HepG2 (cell line): Measurements from ENCODE around the gene CPEB2. TPM values are rescaled to one million over a fixed set of nuclear protein-coding genes. Genes with fewer than 3 reads are reported as not detected.

Experiments used
- ATAC-seq: fragments of 200-7000 bp; cut with Tn5 transposase; 3 replicates; pipeline ENCODE4 v1.9.1; 2020; ENCODE audit warnings: mild to moderate bottlenecking, moderate library complexity
- BruUV-seq: library from RNA; stranded (reverse); fragments of 400-500 nt; replicated peaks from 2 replicates; lab custom pipeline; 2021; lab: Mats Ljungman, UMichigan
- CTCF ChIA-PET: fragments of 300-600 bp; formaldehyde crosslinking; extraction: SDS; loops from one replicate; lab custom pipeline; 2021; ENCODE audit warnings: low total read pairs, inconsistent platforms, low intra/inter-chr PET ratio; lab: Yijun Ruan, JAX
- POLR2A ChIA-PET: fragments of 350-600 bp; sonication (Branson Sonifier 250); formaldehyde crosslinking; loops from one replicate; lab custom pipeline; 2020; ENCODE audit warnings: antibody characterized with exemption, inconsistent platforms; lab: Yijun Ruan, JAX
- DNase-seq: peaks from one replicate; pipeline ENCODE4 v3.0.0-alpha.2; 2015; ENCODE audit warnings: low spot score
- FAIRE-seq: peaks from 3 replicates; lab custom pipeline; 2011; peaks lifted over from hg19 to GRCh38; lab: Jason Lieb, UNC
- H2AFZ ChIP-seq: one replicate; pipeline ENCODE4 v1.6.1; 2011; ENCODE audit warnings: low read length, inconsistent platforms
- H3K27ac ChIP-seq: fragments of 300-600 bp; 3 replicates; pipeline ENCODE4 v1.8.0; 2011; ENCODE audit warnings: mixed run types, mild to moderate bottlenecking, mixed read lengths, low read length, inconsistent platforms; ENCODE audit not compliant: insufficient read depth; ENCODE audit errors: extremely low read length
- H3K27me3 ChIP-seq, 2 experiments: fragments of 200-600 bp in 1 of 2; 2 replicates in 1 of 2; 3 replicates in 1 of 2; pipeline versions ENCODE4 v1.6.0 to v1.8.0; 2011; ENCODE audit warnings: low read length in 2 of 2, mild to moderate bottlenecking in 2 of 2, moderate library complexity in 2 of 2, inconsistent platforms in 1 of 2; ENCODE audit not compliant: insufficient read depth in 2 of 2, control insufficient read depth in 1 of 2
- H3K36me3 ChIP-seq, 2 experiments: fragments of 200-600 bp in 1 of 2; replicated peaks in 1 of 2; 2 replicates in 1 of 2; 3 replicates in 1 of 2; pipeline versions ENCODE4 v1.5.1 to v1.8.0; 2011; ENCODE audit warnings: low read length in 2 of 2, inconsistent platforms in 1 of 2; ENCODE audit not compliant: insufficient read depth in 2 of 2, control insufficient read depth in 1 of 2
- H3K4me1 ChIP-seq: 2 replicates; pipeline ENCODE4 v1.5.1; 2012; ENCODE audit warnings: low read length, inconsistent platforms; ENCODE audit not compliant: insufficient read depth
- H3K4me2 ChIP-seq: 2 replicates; pipeline ENCODE4 v1.6.0; 2011; ENCODE audit warnings: low read depth, low read length, inconsistent platforms
- H3K4me3 ChIP-seq, 3 experiments: fragments of 200-600 bp in 1 of 3; sonication (generic), shearing (Covaris generic) in 1 of 3; replicated peaks in 1 of 3; 2 replicates each; pipeline ENCODE4 v1.5.1; 2011 to 2016; ENCODE audit warnings: low read length in 3 of 3, inconsistent platforms in 2 of 3, low read depth in 2 of 3, mild to moderate bottlenecking in 2 of 3, control low read depth in 1 of 3, mixed read lengths in 1 of 3; ENCODE audit not compliant: insufficient read depth in 1 of 3
- H3K79me2 ChIP-seq: one replicate; pipeline ENCODE4 v1.6.1; 2011; ENCODE audit warnings: low read length, inconsistent platforms; ENCODE audit not compliant: insufficient read depth
- H3K9ac ChIP-seq: 2 replicates; pipeline ENCODE4 v1.6.0; 2011; ENCODE audit warnings: mild to moderate bottlenecking, low read depth, low read length, inconsistent platforms; ENCODE audit not compliant: insufficient read depth
- H3K9me3 ChIP-seq: 2 replicates; pipeline ENCODE4 v1.5.1; 2012; ENCODE audit warnings: mild to moderate bottlenecking, low read length
- H4K20me1 ChIP-seq: 2 replicates; pipeline ENCODE4 v1.6.0; 2011; ENCODE audit warnings: inconsistent platforms, mild to moderate bottlenecking, low read length, moderate library complexity; ENCODE audit not compliant: insufficient read depth
- BCL6 ChIP-seq: IDR thresholded peaks from 2 replicates; pipeline ENCODE4 v1.6.1; 2016; ENCODE audit warnings: missing genetic modification reagents, missing compliant biosample characterization
- ETV5 ChIP-seq: IDR thresholded peaks from 2 replicates; pipeline ENCODE4 v1.6.1; 2018; ENCODE audit warnings: missing biosample characterization, missing genetic modification reagents, inconsistent platforms, borderline replicate concordance
- FOXA3 ChIP-seq: IDR thresholded peaks from 2 replicates; pipeline ENCODE4 v1.6.1; 2016; ENCODE audit warnings: missing genetic modification reagents, missing compliant biosample characterization
- FOXK1 ChIP-seq: sonication (generic); formaldehyde crosslinking; IDR thresholded peaks from 2 replicates; pipeline ENCODE4 v1.4.0; 2020; ENCODE audit warnings: low read depth, missing genetic modification reagents, borderline replicate concordance
- GATAD1 ChIP-seq: IDR thresholded peaks from 2 replicates; pipeline ENCODE4 v1.6.1; 2016; ENCODE audit warnings: missing genetic modification reagents, missing compliant biosample characterization
- IRF2 ChIP-seq: IDR thresholded peaks from 2 replicates; pipeline ENCODE4 v1.6.1; 2018; ENCODE audit warnings: missing genetic modification reagents, missing compliant biosample characterization
- KDM5B ChIP-seq: sonication (generic); formaldehyde crosslinking; IDR thresholded peaks from 2 replicates; pipeline ENCODE4 v1.4.0; 2020; ENCODE audit warnings: missing genetic modification reagents, mild to moderate bottlenecking, borderline replicate concordance
- NFYB ChIP-seq: sonication (generic); formaldehyde crosslinking; IDR thresholded peaks from 2 replicates; pipeline ENCODE4 v1.4.0; 2020; ENCODE audit warnings: missing genetic modification reagents
- NR2F6 ChIP-seq, 2 experiments: IDR thresholded peaks; 2 replicates each; pipeline ENCODE4 v1.6.1; 2016; ENCODE audit warnings: antibody characterized with exemption in 1 of 2, mild to moderate bottlenecking in 1 of 2
- PAF1 ChIP-seq: IDR thresholded peaks from 2 replicates; pipeline ENCODE4 v1.6.1; 2016; ENCODE audit warnings: missing genetic modification reagents, missing compliant biosample characterization
- PPARG ChIP-seq: conservative IDR thresholded peaks from 2 replicates; pipeline ENCODE4 v1.6.1; 2016; ENCODE audit warnings: missing biosample characterization, missing genetic modification reagents
- PTBP1 ChIP-seq: fragments of 200-400 bp; formaldehyde crosslinking; IDR thresholded peaks from 2 replicates; pipeline ENCODE4 v1.6.1; 2018; ENCODE audit warnings: low read length, low read depth; ENCODE audit not compliant: poor library complexity, severe bottlenecking
- SNAPC2 ChIP-seq: sonication (generic); formaldehyde crosslinking; IDR thresholded peaks from 2 replicates; pipeline ENCODE4 v1.8.1; 2022; ENCODE audit warnings: mild to moderate bottlenecking, missing genetic modification reagents
- TRAFD1 ChIP-seq: sonication (generic); formaldehyde crosslinking; IDR thresholded peaks from 2 replicates; pipeline ENCODE4 v1.5.1; 2020; ENCODE audit warnings: missing genetic modification reagents, mild to moderate bottlenecking, borderline replicate concordance
- ZNF207 ChIP-seq: fragments of 450-650 bp; IDR thresholded peaks from 2 replicates; pipeline ENCODE4 v1.6.1; 2016; ENCODE audit warnings: antibody characterized with exemption, borderline replicate concordance
- ZNF451 ChIP-seq: sonication (generic); formaldehyde crosslinking; IDR thresholded peaks from 2 replicates; pipeline ENCODE4 v1.5.0; 2020; ENCODE audit warnings: mild to moderate bottlenecking, missing genetic modification reagents
- ZNF546 ChIP-seq: sonication (generic); formaldehyde crosslinking; conservative IDR thresholded peaks from 2 replicates; pipeline ENCODE4 v1.8.1; 2023; ENCODE audit warnings: mild to moderate bottlenecking, missing genetic modification reagents
- WGBS: methylation state at CpG from one replicate; pipeline ENCODE4 v1.1.6; 2017; ENCODE audit warnings: low lambda C conversion rate; 5-methylcytosine and 5-hydroxymethylcytosine counted together
- in situ Hi-C: cut with HindIII; loops from 2 replicates; pipeline ENCODE4 v1.10.0; 2017; ENCODE audit warnings: low pct_unique_long_range_greater_than_20kb; ENCODE audit not compliant: extremely low pct_ligation_motif_present
- intact Hi-C: fragments of 100-400 bp; cut with micrococcal nuclease; formaldehyde crosslinking; loops from one replicate; pipeline ENCODE4 v1.10.0; 2022; ENCODE audit not compliant: unreplicated experiment
- polyA plus RNA-seq, 8 experiments: library from polyadenylated mRNA; depleted of rRNA in 3 of 8; stranded (reverse) in 7 of 8; unstranded in 1 of 8; fragments of >200 nt; fragmentation: Illumina TruSeq in 4 of 8; extraction: Trizol in 4 of 8; gene quantifications; 2 replicates each; pipeline versions ENCODE4 v1.2.1 to v1.2.3, GENCODE V29; 2011 to 2016; ENCODE audit warnings: low read depth in 4 of 8, missing spikeins in 1 of 8, mixed read lengths in 1 of 8; ENCODE audit not compliant: insufficient read depth in 1 of 8
- total RNA-seq, 5 experiments: library from RNA; depleted of rRNA; stranded (reverse); fragments of >200 nt; fragmentation: Illumina TruSeq; extraction: Trizol; gene quantifications; 2 replicates each; pipeline ENCODE4 v1.2.3, GENCODE V29; 2016; ENCODE audit warnings: low read depth in 1 of 5
- TF ChIP-seq, protein P1 (sequence below): sonication (generic); formaldehyde crosslinking; IDR thresholded peaks from 2 replicates; pipeline ENCODE4 v1.4.0; 2020; ENCODE audit warnings: missing genetic modification reagents, borderline replicate concordance

CPEB2 gene
- total and polyA plus RNA-seq, 2 of the 13 experiments (the other 11 are each of a cell fraction or from before 2014, with no cell fraction given) = 2.0 to 2.5 TPM

GRCh38 chr4:15031993-15032675 lies 29.9 kb downstream of the CPEB2 start:
- TF ChIP-seq ETV5 (CRISPR knock-in tag) (no peak), ZNF451 (CRISPR knock-in tag) (no peak), BCL6 (CRISPR knock-in tag) (no peak), IRF2 (CRISPR knock-in tag) (no peak), ZNF546 (CRISPR knock-in tag) (no peak), FOXK1 (CRISPR knock-in tag) (no peak), KDM5B (CRISPR knock-in tag) (no peak), FOXA3 (CRISPR knock-in tag) (no peak), NR2F6 (IDR thresholded peaks at IDR 0.05) (no peak), NR2F6 (CRISPR knock-in tag; IDR thresholded peaks at IDR 0.05) (no peak), TRAFD1 (CRISPR knock-in tag) (no peak), PAF1 (CRISPR knock-in tag) (no peak), ZNF207 (no peak), SNAPC2 (no peak), GATAD1 (no peak), PPARG (no peak), NFYB (no peak), PTBP1 (no peak)
- TF ChIP-seq, protein P1, sequence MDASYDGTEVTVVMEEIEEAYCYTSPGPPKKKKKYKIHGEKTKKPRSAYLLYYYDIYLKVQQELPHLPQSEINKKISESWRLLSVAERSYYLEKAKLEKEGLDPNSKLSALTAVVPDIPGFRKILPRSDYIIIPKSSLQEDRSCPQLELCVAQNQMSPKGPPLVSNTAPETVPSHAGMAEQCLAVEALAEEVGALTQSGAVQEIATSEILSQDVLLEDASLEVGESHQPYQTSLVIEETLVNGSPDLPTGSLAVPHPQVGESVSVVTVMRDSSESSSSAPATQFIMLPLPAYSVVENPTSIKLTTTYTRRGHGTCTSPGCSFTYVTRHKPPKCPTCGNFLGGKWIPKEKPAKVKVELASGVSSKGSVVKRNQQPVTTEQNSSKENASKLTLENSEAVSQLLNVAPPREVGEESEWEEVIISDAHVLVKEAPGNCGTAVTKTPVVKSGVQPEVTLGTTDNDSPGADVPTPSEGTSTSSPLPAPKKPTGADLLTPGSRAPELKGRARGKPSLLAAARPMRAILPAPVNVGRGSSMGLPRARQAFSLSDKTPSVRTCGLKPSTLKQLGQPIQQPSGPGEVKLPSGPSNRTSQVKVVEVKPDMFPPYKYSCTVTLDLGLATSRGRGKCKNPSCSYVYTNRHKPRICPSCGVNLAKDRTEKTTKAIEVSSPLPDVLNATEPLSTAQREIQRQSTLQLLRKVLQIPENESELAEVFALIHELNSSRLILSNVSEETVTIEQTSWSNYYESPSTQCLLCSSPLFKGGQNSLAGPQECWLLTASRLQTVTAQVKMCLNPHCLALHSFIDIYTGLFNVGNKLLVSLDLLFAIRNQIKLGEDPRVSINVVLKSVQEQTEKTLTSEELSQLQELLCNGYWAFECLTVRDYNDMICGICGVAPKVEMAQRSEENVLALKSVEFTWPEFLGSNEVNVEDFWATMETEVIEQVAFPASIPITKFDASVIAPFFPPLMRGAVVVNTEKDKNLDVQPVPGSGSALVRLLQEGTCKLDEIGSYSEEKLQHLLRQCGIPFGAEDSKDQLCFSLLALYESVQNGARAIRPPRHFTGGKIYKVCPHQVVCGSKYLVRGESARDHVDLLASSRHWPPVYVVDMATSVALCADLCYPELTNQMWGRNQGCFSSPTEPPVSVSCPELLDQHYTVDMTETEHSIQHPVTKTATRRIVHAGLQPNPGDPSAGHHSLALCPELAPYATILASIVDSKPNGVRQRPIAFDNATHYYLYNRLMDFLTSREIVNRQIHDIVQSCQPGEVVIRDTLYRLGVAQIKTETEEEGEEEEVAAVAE (CRISPR knock-in tag) = no peak
- BruUV-seq = no TSS peak
- H4K20me1 ChIP-seq = no peaks in the 10 kb centered on the region
- intact Hi-C loops = no loop called here
- ATAC-seq (no peak), FAIRE-seq (no peak), DNase-seq (no peak)
- CTCF ChIA-PET = no interaction called here
- no peaks in the 10 kb centered on the region for H3K79me2 ChIP-seq
- no peaks in the 10 kb centered on the region for H3K27me3 ChIP-seq
- H3K9me3 ChIP-seq = no peaks in the 10 kb centered on the region
- H3K4me3 ChIP-seq = no peak overlapping the region
- in situ Hi-C loops = no loop called here
- H2AFZ ChIP-seq = no peak overlapping the region
- H3K4me2 ChIP-seq = no peak overlapping the region
- peaks cover 0 to 8% of the 10 kb centered on the region in 2 experiments; a peak in 1 of 5 replicates for H3K36me3 ChIP-seq
- H3K4me1 ChIP-seq = no peaks in the 10 kb centered on the region; the same call in 1 of the 2 replicates
- POLR2A ChIA-PET = no interaction called here
- H3K27ac ChIP-seq = no peak overlapping the region
- no peak overlapping the region for H3K9ac ChIP-seq
- 97% methylated on average over 2 of the region's 2 CpGs for WGBS
